Tibial artery (tissue), 4 donors: ENCODE results near the gene GUCA2B.

Source experiments
- DNase-seq, 2 donors: peaks; one replicate each; pipeline ENCODE4 v3.0.0-alpha.2; 2019
- H3K27ac ChIP-seq, 2 donors: fragments of 200-600 bp; sonication (generic) in 1 of 2; 1 replicate in 1 of 2; 2 replicates in 1 of 2; pipeline ENCODE4 v1.5.1; 2018 to 2019; ENCODE audit warnings: mild to moderate bottlenecking in 1 of 2
- H3K27me3 ChIP-seq, 2 donors: fragments of 200-600 bp; sonication (generic) in 1 of 2; one replicate each; pipeline versions ENCODE4 v1.5.1 to v1.6.0; 2016 to 2019
- H3K36me3 ChIP-seq, 3 donors: fragments of 200-600 bp; sonication (generic) in 2 of 3; one replicate each; pipeline ENCODE4 v1.5.1; 2016 to 2019; ENCODE audit warnings: mild to moderate bottlenecking in 2 of 3
- H3K4me1 ChIP-seq, 4 donors: fragments of 200-600 bp; sonication (generic) in 2 of 4; 1 replicate in 3 of 4; 2 replicates in 1 of 4; pipeline ENCODE4 v1.5.1; 2016 to 2019
- H3K4me3 ChIP-seq, 2 donors: fragments of 200-600 bp; sonication (generic) in 1 of 2; 1 replicate in 1 of 2; 2 replicates in 1 of 2; pipeline ENCODE4 v1.5.1; 2018 to 2019; ENCODE audit warnings: mild to moderate bottlenecking in 2 of 2
- H3K9me3 ChIP-seq, 3 donors: fragments of 200-600 bp; sonication (generic) in 1 of 3; one replicate each; pipeline ENCODE4 v1.5.1; 2016 to 2019
- CTCF ChIP-seq, 2 experiments: fragments of 200-600 bp in 1 of 2; fragments of 450-650 bp in 1 of 2; IDR thresholded peaks; one replicate each; pipeline ENCODE4 v1.5.1; 2017 to 2019; ENCODE audit warnings: antibody characterized with exemption in 2 of 2, mild to moderate bottlenecking in 1 of 2, moderate library complexity in 1 of 2
- intact Hi-C: fragments of 100-400 bp; cut with DNase I; formaldehyde crosslinking; loops from one replicate; pipeline ENCODE4 v1.15.0; 2023; ENCODE audit warnings: low total_unique reads

The GUCA2B gene

GRCh38 chr1:42128964-42129363 lies 24.2 kb upstream of the GUCA2B start:
- H3K36me3 ChIP-seq = no peaks in the 10 kb centered on the region
- intact Hi-C loops = no loop called here
- no peak for TF ChIP-seq CTCF (IDR thresholded peaks at IDR 0.05)
- no peaks in the 10 kb centered on the region for H3K9me3 ChIP-seq
- no peak for DNase-seq
- H3K4me1 ChIP-seq = no peaks in the 10 kb centered on the region
- H3K27ac ChIP-seq = no peak overlapping the region
- no peak overlapping the region for H3K4me3 ChIP-seq
- peaks cover 0 to 5% of the 10 kb centered on the region in 2 donors for H3K27me3 ChIP-seq

GRCh38 chr1:42130061-42130660 lies 23.0 kb upstream of the GUCA2B start:
- Histone ChIP-seq H3K4me1 (no peaks in the 10 kb centered on the region), H3K4me3 (no peak overlapping the region), H3K27ac (no peak overlapping the region), H3K36me3 (no peaks in the 10 kb centered on the region), H3K9me3 (no peaks in the 10 kb centered on the region), H3K27me3 (peaks cover 0 to 5% of the 10 kb centered on the region in 2 donors)
- no peak for TF ChIP-seq CTCF (IDR thresholded peaks at IDR 0.05)
- intact Hi-C loops = no loop called here
- DNase-seq = no peak

GRCh38 chr1:42133390-42133789 lies 19.8 kb upstream of the GUCA2B start:
- no peak overlapping the region for H3K27ac ChIP-seq
- H3K9me3 ChIP-seq = no peaks in the 10 kb centered on the region
- no peak for DNase-seq
- intact Hi-C loops = no loop called here
- H3K4me1 ChIP-seq = no peaks in the 10 kb centered on the region
- TF ChIP-seq CTCF (IDR thresholded peaks at IDR 0.05) = no peak
- H3K27me3 ChIP-seq = peaks cover 0 to 6% of the 10 kb centered on the region in 2 donors
- no peaks in the 10 kb centered on the region for H3K36me3 ChIP-seq
- H3K4me3 ChIP-seq = no peak overlapping the region

- H3K27me3 ChIP-seq = peaks cover 0 to 2% of the 10 kb centered on the region in 2 donors
- no peaks in the 10 kb centered on the region for H3K36me3 ChIP-seq
- H3K4me1 ChIP-seq = no peaks in the 10 kb centered on the region
- H3K4me3 ChIP-seq = no peak overlapping the region
- intact Hi-C loops = no loop called here
- no peak for DNase-seq
- TF ChIP-seq CTCF (IDR thresholded peaks at IDR 0.05) = no peak
- H3K27ac ChIP-seq = no peak overlapping the region
- no peaks in the 10 kb centered on the region for H3K9me3 ChIP-seq
Observed at GRCh38 chr1:42133809-42134526, 19.2 kb upstream of the GUCA2B start.

- Histone ChIP-seq H3K27me3 (peaks cover 0 to 4% of the 10 kb centered on the region in 2 donors), H3K27ac (no peak overlapping the region), H3K4me3 (no peak overlapping the region), H3K4me1 (no peaks in the 10 kb centered on the region), H3K9me3 (no peaks in the 10 kb centered on the region), H3K36me3 (no peaks in the 10 kb centered on the region)
- no peak for TF ChIP-seq CTCF (IDR thresholded peaks at IDR 0.05)
- DNase-seq = no peak
- intact Hi-C loops = no loop called here
Observed at GRCh38 chr1:42135426-42135825, 17.8 kb upstream of the GUCA2B start.
